Fibroblast of lung (primary cell): ENCODE data around the gene NAXE. TPM values are rescaled to one million over a fixed set of nuclear protein-coding genes. Genes with fewer than 3 reads are reported as not detected.

Source experiments
- DNase-seq, 2 donors: peaks; one replicate each; pipeline versions ENCODE4 v3.0.0 to v3.0.0-alpha.2; 2010; ENCODE audit warnings: low read depth in 2 of 2
- H2AFZ ChIP-seq: 2 replicates; pipeline ENCODE4 v1.5.1; 2012; ENCODE audit warnings: low read length, control low read depth, inconsistent platforms
- H3K27ac ChIP-seq: 2 replicates; pipeline ENCODE4 v1.5.1; 2011; ENCODE audit warnings: low read length, control low read depth; ENCODE audit not compliant: insufficient read depth
- H3K27me3 ChIP-seq: 2 replicates; pipeline ENCODE4 v1.5.1; 2011; ENCODE audit warnings: mild to moderate bottlenecking, low read length; ENCODE audit not compliant: control insufficient read depth, insufficient read depth
- H3K36me3 ChIP-seq: 2 replicates; pipeline ENCODE4 v1.5.1; 2011; ENCODE audit warnings: low read length; ENCODE audit not compliant: control insufficient read depth, insufficient read depth
- H3K4me1 ChIP-seq: 2 replicates; pipeline ENCODE4 v1.5.1; 2011; ENCODE audit warnings: low read length; ENCODE audit not compliant: control insufficient read depth, insufficient read depth; ENCODE audit errors: extremely low read depth
- H3K4me2 ChIP-seq: 2 replicates; pipeline ENCODE4 v1.5.1; 2011; ENCODE audit warnings: low read length, control low read depth; ENCODE audit not compliant: insufficient read depth; ENCODE audit errors: extremely low read depth
- H3K4me3 ChIP-seq, 4 experiments: fragments of 200-600 bp in 1 of 4; sonication (generic) in 1 of 4; replicated peaks in 1 of 4; 2 replicates each; pipeline ENCODE4 v1.5.1; 2011 to 2016; ENCODE audit warnings: low read length in 4 of 4, low read depth in 3 of 4, mild to moderate bottlenecking in 3 of 4, control low read depth in 2 of 4, inconsistent platforms in 1 of 4, mixed read lengths in 1 of 4; ENCODE audit not compliant: insufficient read depth in 1 of 4; ENCODE audit errors: control extremely low read depth in 1 of 4
- H3K79me2 ChIP-seq: 2 replicates; pipeline ENCODE4 v1.5.1; 2012; ENCODE audit warnings: mild to moderate bottlenecking, low read length, inconsistent platforms; ENCODE audit not compliant: control insufficient read depth, insufficient read depth
- H3K9ac ChIP-seq: 2 replicates; pipeline ENCODE4 v1.5.1; 2011; ENCODE audit warnings: mild to moderate bottlenecking, low read length, control low read depth; ENCODE audit not compliant: insufficient read depth
- H3K9me3 ChIP-seq: 2 replicates; pipeline ENCODE4 v1.5.1; 2012; ENCODE audit warnings: low read depth, low read length; ENCODE audit not compliant: control insufficient read depth, insufficient read depth
- H4K20me1 ChIP-seq: 2 replicates; pipeline ENCODE4 v1.5.1; 2011; ENCODE audit warnings: low read length; ENCODE audit not compliant: control insufficient read depth, insufficient read depth; ENCODE audit errors: extremely low read depth
- EZH2 ChIP-seq: IDR thresholded peaks from 2 replicates; pipeline ENCODE4 v1.5.1; 2012; ENCODE audit warnings: low read length, control low read depth, mild to moderate bottlenecking; ENCODE audit errors: missing control alignments
- polyA minus RNA-seq: library from RNA; depleted of rRNA, polyadenylated mRNA; stranded (reverse); fragments of >200 nt; gene quantifications from 2 replicates; pipeline ENCODE4 v1.2.3, GENCODE V29; 2011; ENCODE audit warnings: low replicate concordance
- polyA plus RNA-seq, 2 donors: library from polyadenylated mRNA; depleted of rRNA in 1 of 2; stranded (reverse) in 1 of 2; unstranded in 1 of 2; fragments of >200 nt; gene quantifications; 2 replicates each; pipeline ENCODE4 v1.2.1, GENCODE V29; 2011 to 2012; ENCODE audit warnings: missing spikeins in 1 of 2
- total RNA-seq: library from RNA; depleted of rRNA; stranded (reverse); fragments of >200 nt; gene quantifications from 2 replicates; pipeline ENCODE4 v1.2.1, GENCODE V29; 2014
- TF ChIP-seq, protein P1 (sequence below), 2 donors: IDR thresholded peaks in 1 of 2; conservative IDR thresholded peaks in 1 of 2; 1 replicate in 1 of 2; 2 replicates in 1 of 2; pipeline ENCODE4 v1.5.1; 2011 to 2012; ENCODE audit warnings: low read length in 2 of 2, control low read depth in 1 of 2, inconsistent platforms in 1 of 2, low read depth in 1 of 2, mild to moderate bottlenecking in 1 of 2

The NAXE gene
- total RNA-seq (51.6 and 64.4 TPM in 2 replicates), polyA plus RNA-seq (41.6 and 59.5 TPM in 2 replicates), polyA minus RNA-seq (96.3 and 107 TPM in 2 replicates)
- 68.1 and 90.0 TPM in 2 replicates for polyA plus RNA-seq (2012)

- Histone ChIP-seq H3K4me1 (no peaks in the 10 kb centered on the region), H3K79me2 (peaks cover 3% of the 10 kb centered on the region), H3K9ac (peak within 1 kb of the TSS; percentile 78), H3K27me3 (no peaks in the 10 kb centered on the region), H3K36me3 (peaks cover 18% of the 10 kb centered on the region), H2AFZ (peak within 1 kb of the TSS; percentile 95), H3K9me3 (no peaks in the 10 kb centered on the region), H3K4me3 (peak within 1 kb of the TSS; percentile 71 to 89 (median 81)), H3K4me2 (peak within 1 kb of the TSS; percentile 89), H4K20me1 (no peaks in the 10 kb centered on the region), H3K27ac (peak within 1 kb of the TSS; percentile 13)
- DNase-seq: peak; percentile 39 to 62
- no peak for TF ChIP-seq EZH2
- TF ChIP-seq, protein P1, sequence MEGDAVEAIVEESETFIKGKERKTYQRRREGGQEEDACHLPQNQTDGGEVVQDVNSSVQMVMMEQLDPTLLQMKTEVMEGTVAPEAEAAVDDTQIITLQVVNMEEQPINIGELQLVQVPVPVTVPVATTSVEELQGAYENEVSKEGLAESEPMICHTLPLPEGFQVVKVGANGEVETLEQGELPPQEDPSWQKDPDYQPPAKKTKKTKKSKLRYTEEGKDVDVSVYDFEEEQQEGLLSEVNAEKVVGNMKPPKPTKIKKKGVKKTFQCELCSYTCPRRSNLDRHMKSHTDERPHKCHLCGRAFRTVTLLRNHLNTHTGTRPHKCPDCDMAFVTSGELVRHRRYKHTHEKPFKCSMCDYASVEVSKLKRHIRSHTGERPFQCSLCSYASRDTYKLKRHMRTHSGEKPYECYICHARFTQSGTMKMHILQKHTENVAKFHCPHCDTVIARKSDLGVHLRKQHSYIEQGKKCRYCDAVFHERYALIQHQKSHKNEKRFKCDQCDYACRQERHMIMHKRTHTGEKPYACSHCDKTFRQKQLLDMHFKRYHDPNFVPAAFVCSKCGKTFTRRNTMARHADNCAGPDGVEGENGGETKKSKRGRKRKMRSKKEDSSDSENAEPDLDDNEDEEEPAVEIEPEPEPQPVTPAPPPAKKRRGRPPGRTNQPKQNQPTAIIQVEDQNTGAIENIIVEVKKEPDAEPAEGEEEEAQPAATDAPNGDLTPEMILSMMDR (conservative IDR thresholded peaks at IDR 0.05 in 1 of 2, IDR thresholded peaks at IDR 0.05 in 1 of 2; ENCODE audit: low read depth in 1 of 2, low read length in 2 of 2): no peak
These were observed at the start of gene NAXE for GRCh38 chr1:156591432-156592157. TSS of gene NAXE (plus strand) at chr1:156591776. CDS start at chr1:156591805, 29 bp downstream.

DNA sequence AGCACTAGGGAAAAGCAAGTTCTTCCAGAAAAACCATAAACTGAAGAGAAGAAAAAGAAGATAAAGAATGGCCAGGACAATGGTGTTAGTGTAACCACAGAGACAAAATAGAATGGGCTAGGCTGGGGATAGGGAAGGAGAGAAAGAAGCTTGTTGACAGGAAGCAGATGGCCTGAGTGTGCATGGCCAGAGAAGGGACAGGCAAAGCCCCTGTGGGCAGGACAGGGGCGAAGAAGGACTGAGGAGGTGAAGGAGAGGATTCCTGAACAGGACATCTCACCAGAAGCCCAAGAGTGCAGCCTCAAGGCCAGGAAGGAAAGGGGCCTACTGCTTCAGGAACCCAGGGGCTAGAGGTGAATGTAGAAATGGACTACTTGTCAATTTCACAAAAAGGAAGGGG lies 48.5 kb upstream of the NAXE start:
- H3K36me3 ChIP-seq: peaks cover 22% of the 10 kb centered on the region
- H3K4me3 ChIP-seq: no peak overlapping the region
- H3K79me2 ChIP-seq: no peaks in the 10 kb centered on the region
- H3K9ac ChIP-seq: no peak overlapping the region
- no peak overlapping the region for H3K27ac ChIP-seq
- TF ChIP-seq, protein P1 (conservative IDR thresholded peaks at IDR 0.05 in 1 of 2, IDR thresholded peaks at IDR 0.05 in 1 of 2; ENCODE audit: low read depth in 1 of 2, low read length in 2 of 2): no peak
- TF ChIP-seq EZH2: no peak
- DNase-seq: no peak
- H3K27me3 ChIP-seq: no peaks in the 10 kb centered on the region
- no peaks in the 10 kb centered on the region for H4K20me1 ChIP-seq
- no peak overlapping the region for H2AFZ ChIP-seq
- no peaks in the 10 kb centered on the region for H3K9me3 ChIP-seq
- no peak overlapping the region for H3K4me2 ChIP-seq
- no peaks in the 10 kb centered on the region for H3K4me1 ChIP-seq

GRCh38 chr1:156544592-156545102 lies 46.9 kb upstream of the NAXE start:
- Histone ChIP-seq H3K4me1 (no peaks in the 10 kb centered on the region), H3K4me2 (no peak overlapping the region), H3K27ac (no peak overlapping the region), H3K79me2 (no peaks in the 10 kb centered on the region), H3K4me3 (no peak overlapping the region), H3K9me3 (no peaks in the 10 kb centered on the region), H2AFZ (no peak overlapping the region), H3K36me3 (peaks cover 23% of the 10 kb centered on the region), H3K27me3 (no peaks in the 10 kb centered on the region), H3K9ac (no peak overlapping the region), H4K20me1 (no peaks in the 10 kb centered on the region)
- TF ChIP-seq, protein P1 (conservative IDR thresholded peaks at IDR 0.05 in 1 of 2, IDR thresholded peaks at IDR 0.05 in 1 of 2; ENCODE audit: low read depth in 1 of 2, low read length in 2 of 2): no peak
- TF ChIP-seq EZH2: no peak
- DNase-seq: no peak
